ENCODE measurements around the gene MXRA7.
"Not testable (repeated sequence)": the region's sequence is repeated elsewhere in the genome, so short reads cannot be mapped to it uniquely, and the experiment has no call there.

Gene MXRA7

DNA sequence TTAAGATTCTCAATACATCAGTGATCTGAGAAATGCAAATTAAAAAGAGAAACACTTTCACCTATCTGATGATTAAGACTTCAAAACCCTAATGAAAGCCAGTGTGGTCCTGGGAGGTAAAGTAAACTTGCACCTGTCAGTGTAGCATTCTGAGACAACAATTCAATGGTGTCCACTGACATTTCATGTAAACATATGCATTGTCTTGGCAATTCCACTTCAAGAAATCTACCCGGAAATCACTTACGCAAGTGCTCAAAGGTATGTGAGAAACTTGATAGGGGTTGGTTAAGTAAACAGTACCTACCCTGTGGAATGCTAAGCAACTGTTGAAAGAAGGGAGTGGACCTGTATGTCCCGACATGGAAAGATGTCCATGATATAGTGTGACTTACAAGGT is 69.3 kb downstream of the MXRA7 start:
- DNase-seq = no peak

DNA sequence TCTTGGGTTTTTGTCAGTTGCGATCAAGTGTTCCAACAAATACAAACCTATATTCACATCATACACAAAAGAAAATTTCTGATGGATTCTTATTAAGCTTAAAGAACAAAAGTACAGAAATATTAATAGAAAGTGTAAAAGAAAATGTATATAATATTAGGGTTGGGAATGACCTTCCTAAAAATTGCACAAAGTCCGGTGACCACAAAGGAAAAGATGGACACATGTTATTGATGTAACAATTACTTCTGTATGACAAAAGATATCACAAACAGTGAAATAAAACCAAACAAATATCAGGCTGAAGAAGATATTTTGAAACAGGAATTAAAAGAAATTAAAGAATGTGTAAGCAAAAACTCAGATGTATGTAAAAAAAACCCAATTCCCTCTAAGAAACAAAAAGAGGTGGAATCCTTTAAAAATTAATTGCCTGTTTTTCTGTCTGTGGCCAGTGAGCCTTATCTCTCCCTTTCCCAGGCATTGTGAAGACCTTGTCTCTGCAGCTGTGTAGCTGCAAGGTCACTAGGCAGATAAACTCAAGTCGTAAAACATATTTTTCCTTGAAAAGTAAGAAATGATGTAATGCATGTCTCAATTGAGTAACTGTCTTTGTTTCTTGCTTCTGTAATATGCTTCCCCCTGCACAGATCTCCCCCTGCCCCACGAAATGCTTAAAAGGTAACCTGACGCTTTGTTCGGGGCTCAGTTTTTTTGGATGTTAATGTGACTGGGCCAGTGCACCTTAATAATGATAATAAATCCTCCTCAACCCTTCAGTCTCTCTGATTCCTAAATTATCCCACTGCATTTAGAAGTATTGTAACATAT is 70.0 kb downstream of the MXRA7 start:
- DNase-seq = no peak

DNA sequence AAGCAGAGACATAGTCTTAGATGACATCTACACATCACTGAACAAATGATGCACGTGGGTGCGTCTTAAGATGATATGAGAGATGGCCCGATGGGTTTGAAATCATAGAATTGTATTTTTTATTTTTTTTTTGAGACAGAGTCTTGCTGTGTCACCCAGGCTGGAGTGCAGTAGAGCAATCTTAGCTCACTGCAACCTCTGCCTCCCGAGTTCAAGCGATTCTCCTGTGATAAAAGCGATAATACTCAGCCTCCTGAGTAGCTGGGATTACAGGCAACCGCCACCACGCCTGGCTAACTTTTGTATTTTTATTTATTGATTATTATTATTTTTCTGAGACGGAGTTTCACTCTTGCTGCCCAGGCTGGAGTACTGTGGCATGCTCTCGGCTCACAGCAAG is 72.5 kb downstream of the MXRA7 start:
- no peak for DNase-seq

DNA sequence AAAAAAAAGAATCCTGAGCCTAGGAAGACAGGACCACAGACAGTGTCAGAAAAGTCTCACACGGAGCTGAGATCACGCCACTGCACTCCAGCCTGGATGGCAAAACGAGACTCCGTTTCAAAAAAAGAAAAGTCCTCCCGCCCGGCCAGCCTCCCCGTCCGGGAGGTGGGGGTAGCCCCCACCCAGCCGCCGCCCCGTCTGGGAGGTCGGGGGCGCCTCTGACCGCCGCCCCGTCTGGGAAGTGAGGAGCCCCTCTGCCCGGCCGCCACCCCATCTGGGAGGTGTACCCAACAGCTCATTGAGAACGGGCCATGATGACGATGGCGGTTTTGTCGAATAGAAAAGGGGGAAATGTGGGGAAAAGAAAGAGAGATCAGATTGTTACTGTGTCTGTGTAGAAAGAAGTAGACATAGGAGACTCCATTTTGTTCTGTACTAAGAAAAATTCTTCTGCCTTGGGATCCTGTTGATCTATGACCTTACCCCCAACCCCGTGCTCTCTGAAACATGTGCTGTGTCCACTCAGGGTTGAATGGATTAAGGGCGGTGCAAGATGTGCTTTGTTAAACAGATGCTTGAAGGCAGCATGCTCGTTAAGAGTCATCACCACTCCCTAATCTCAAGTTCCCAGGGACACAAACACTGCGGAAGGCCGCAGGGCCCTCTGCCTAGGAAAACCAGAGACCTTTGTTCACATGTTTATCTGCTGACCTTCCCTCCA is 74.1 kb downstream of the MXRA7 start:
- DNase-seq = not testable (repeated sequence)

DNA sequence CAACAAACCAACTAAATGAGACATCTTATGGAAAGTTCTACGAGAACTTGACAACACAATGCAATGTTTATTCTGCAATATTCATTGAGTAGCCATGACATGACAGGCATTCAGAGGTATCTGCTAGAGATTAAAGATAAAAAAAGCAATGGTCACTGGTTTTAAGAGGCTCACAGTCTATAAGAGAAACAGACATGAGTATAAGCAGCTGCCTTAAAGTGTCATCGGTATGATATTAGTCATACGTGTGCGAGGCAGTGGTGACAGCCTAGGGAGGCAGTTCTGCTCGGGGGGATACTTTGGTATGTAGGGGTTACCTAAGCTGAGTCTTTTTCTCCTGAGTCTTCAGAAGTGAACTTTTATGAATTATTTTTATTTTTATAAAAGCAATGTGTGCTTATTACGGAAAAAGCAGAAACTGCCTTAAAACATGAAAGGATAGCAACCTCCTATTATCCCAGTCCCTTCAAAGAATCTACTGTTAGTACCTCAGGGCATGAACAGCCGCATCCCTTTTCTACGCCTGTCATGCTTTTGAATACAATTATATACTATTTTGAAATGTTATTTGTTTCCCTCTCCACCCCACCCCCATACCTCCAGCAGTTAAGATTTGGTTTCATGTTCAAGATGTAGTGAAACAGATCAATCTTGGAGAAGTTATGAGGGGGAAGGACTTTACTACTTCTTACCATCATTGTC is 75.0 kb downstream of the MXRA7 start:
- no peak for DNase-seq

DNA sequence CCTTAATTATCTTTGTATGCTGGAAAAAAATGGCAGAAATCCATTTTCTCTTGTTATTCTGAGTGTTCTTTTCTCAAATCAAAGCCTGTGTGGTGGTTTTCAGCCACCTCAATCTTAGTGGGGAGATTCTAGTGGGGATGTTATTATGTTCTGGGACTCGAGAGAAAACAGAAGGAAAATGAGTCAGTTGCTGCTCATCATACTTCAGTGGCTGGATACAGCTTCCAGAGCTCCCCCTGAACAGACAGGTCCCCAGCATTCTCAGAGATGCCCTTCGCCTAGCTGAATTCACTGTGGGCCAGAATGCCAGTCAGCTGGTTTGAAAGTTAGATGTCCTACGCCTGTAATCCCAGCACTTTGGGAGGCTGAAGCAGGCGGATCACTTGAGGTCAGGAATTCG is 75.7 kb downstream of the MXRA7 start:
- DNase-seq = no peak

DNA sequence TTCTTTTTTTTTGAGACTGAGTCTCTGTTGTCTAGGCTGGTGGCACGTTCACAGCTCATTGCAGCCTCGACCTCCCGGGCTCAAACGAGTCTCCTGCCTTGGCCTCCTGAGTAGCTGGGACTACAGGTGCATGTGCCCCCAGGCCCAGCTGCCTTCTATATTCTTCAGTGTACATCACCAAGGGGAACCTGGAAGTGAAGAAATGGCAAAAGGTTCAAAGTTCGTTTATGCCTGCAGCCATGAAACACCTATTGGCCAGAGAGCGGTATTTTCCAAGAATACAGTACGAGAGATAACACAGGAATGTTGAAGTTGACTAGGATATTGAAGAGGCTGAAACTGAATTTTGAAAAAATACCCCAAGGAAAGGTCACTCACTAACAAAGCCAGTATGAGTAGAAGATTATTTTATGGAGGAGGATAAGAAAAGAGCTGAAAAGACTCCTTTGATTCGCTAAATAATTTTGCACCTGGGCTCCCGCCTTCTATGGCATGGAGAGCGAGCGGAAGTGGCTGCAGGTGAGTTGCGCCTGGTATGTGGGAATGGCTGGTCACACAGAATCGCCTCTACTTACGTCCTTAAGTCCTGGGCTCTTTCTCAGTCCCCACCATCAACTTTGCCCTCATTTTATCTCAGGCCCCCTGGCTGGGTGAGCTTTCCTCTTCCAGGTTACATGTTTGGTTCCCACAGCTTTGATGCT is 77.0 kb downstream of the MXRA7 start:
- DNase-seq = no peak

DNA sequence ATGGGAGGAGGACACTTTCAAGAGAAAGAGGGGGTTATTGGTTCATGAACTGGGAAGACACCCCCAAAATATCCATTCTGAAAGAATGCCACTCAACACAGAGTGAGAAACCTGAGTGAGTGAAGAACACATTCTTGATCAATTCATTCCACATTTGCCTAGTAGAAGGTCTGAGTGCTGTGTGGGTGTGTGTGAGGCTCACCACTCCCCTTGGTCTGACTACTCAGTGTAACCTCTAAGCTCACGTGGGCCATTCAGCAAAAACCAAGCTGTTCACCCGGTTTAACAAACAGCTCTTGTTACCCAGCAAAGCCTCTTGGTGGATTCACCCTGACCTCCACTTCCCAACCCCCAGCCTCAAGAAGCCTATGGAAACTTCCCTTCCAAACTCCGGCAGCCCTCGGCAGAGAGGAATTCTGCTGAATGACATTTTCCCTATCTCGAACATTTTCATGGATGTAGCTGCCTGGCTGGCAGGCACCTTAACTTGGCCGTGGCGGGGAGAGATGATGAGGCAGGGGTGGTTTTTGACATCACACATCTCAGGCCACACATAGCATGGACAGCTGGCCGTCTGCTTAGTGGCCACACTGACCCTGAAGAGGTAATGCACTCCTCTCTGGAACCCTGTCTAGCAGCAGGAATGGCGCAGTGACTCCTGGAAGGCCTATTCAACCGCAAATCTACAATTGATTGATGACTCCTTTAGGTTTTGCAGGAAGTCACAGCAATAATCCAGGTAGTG is 78.8 kb downstream of the MXRA7 start:
- DNase-seq = no peak

DNA sequence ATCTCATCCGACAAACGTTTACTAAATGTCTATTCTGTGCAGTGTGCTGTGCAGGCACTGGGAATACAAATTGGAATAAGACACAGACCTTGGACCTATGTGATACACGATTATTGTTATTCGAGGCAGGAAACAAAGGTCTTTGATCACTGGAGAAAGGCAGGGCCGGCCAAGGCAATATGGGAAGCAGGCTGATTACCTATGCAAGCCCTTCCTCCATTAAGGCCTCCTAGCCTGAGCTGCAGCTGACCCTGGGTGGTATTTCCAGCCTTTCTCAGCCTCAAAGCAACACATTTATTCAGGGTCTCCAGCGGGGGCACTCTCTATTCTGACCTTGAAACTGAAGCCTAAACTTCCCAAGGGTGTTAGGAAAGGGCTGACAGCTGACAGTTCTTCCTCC is 80.6 kb downstream of the MXRA7 start:
- no peak for DNase-seq
